ENCODE data around the gene CLDN9. TPM values are rescaled to one million over a fixed set of nuclear protein-coding genes. Genes with fewer than 3 reads are reported as not detected.

The CLDN9 gene
- total RNA-seq, 1 experiment from 2014 or later, result 1.3 TPM

GRCh38 chr16:2969545-2970521 is 42.9 kb upstream of the CLDN9 start:
- Histone ChIP-seq H2AK5ac (ENCODE audit: insufficient read length, low read length) (no peak overlapping the region), H3K4ac (ENCODE audit: low read depth, low read length) (no peak overlapping the region), H4K8ac (replicated peaks; ENCODE audit: insufficient read length, low read depth, low read length) (no peak overlapping the region), H3K23ac (ENCODE audit: insufficient read length, low read depth, low read length) (no peak overlapping the region), H4K5ac (ENCODE audit: insufficient read length, low read depth, low read length) (no peak overlapping the region), H3K9me3 (ENCODE audit: control insufficient read depth, low read depth, low read length) (no peaks in the 10 kb centered on the region), H3K79me2 (ENCODE audit: insufficient read depth, low read length) (no peaks in the 10 kb centered on the region), H3K18ac (ENCODE audit: insufficient read length, low read depth, low read length) (peak overlapping the region; percentile 6), H2BK120ac (ENCODE audit: low read depth, low read length, poor library complexity, severe bottlenecking) (no peak overlapping the region), H3K56ac (ENCODE audit: insufficient read length, low read depth, low read length) (no peak overlapping the region), H2AFZ (ENCODE audit: low read length) (no peak overlapping the region), H2BK15ac (ENCODE audit: low read depth, low read length) (no peak overlapping the region), H3K4me1 (ENCODE audit: insufficient read depth, low read length) (no peaks in the 10 kb centered on the region), H4K20me1 (ENCODE audit: control insufficient read depth, insufficient read depth, insufficient read length) (peaks cover 3% of the 10 kb centered on the region), H3K27me3 (ENCODE audit: insufficient read depth, low read length) (no peaks in the 10 kb centered on the region), H3K27ac (ENCODE audit: insufficient read length, low read depth, low read length) (no peak overlapping the region), H3K23me2 (ENCODE audit: insufficient read length, low read depth, low read length, poor library complexity, severe bottlenecking) (peaks cover 6% of the 10 kb centered on the region), H2BK12ac (ENCODE audit: insufficient read length, low read depth, low read length) (no peak overlapping the region), H4K91ac (ENCODE audit: insufficient read length, low read depth, low read length) (no peak overlapping the region), H3K4me2 (ENCODE audit: insufficient read depth, insufficient read length, low read length) (peak overlapping the region; percentile 46), H3T11ph (ENCODE audit: low read length) (no peak overlapping the region), H3K14ac (ENCODE audit: insufficient read depth, low read length) (peak overlapping the region; percentile 9; the same call in 1 of the 2 replicates), H2BK5ac (ENCODE audit: insufficient read length, low read length) (no peak overlapping the region), H3K9ac (ENCODE audit: extremely low read depth, insufficient read length, low read length) (peak overlapping the region; percentile 45), H3K79me1 (ENCODE audit: insufficient read depth, low read depth, low read length, poor library complexity, severe bottlenecking) (no peaks in the 10 kb centered on the region), H2BK20ac (ENCODE audit: low read depth, low read length, poor library complexity, severe bottlenecking) (no peak overlapping the region)
- peak; percentile 83 for DNase-seq
- H3K4me1 Mint-ChIP-seq, result peaks cover 18 to 24% of the 10 kb centered on the region in 2 experiments
- H3K27me3 Mint-ChIP-seq (ENCODE audit: low read depth), result peaks cover 21% of the 10 kb centered on the region
- peak; percentile 74 for TF ChIP-seq CTCF (conservative IDR thresholded peaks at IDR 0.05)
- no peaks in the 10 kb centered on the region for H3K9me3 Mint-ChIP-seq
- H3K36me3 Mint-ChIP-seq (ENCODE audit: insufficient read depth in 1 of 3, low read depth in 3 of 3), result peaks cover 4 to 22% (median 18%) of the 10 kb centered on the region in 3 experiments; a peak in 6 of 7 replicates
- H3K4me3 Mint-ChIP-seq, result peak overlapping the region; percentile 72 to 81
- no peak overlapping the region; a peak in 1 of 7 replicates for H3K27ac Mint-ChIP-seq
- WGBS (ENCODE audit: extremely low coverage, insufficient read length, low lambda C conversion rate), result no CpG with 5 or more reads among the region's 83 CpGs
